ENCODE measurements around the gene FHL2. TPM values are rescaled to one million over a fixed set of nuclear protein-coding genes. Genes with fewer than 3 reads are reported as not detected.

The FHL2 gene
- total and polyA plus RNA-seq, 2 donors (not counting 3 experiments of a cell fraction or from before 2014, with no cell fraction given), result 197 to 491 TPM

DNA sequence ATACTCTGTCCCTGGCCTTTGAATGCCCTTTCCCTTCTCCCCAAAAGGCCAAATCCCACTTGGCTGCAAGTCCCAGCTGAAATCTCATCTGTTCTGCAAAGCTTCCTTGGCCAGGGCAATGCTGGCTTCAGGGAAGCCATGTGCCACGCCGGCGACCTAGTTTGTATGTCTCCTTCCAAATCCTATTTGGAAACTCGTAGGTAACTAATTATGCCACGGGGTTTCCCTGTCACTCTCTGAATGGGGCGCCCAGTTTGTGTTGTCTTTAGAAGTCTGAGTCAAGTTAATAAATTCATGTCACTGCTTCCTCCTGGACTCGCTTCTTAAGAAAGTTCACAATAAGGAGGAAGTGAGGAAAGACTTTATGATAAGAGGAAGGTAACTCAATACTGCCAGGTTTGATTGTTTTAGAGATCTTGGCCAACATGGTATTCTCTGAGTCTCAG lies 19.1 kb downstream of the FHL2 start:
- peak overlapping the region; percentile 84 for H3K27ac ChIP-seq (ENCODE audit: insufficient read depth, low read depth, low read length)
- no peak for TF ChIP-seq EZH2 (IDR thresholded peaks at IDR 0.05; ENCODE audit: borderline replicate concordance, low read depth, low read length, severe bottlenecking)
- no peak for TF ChIP-seq POLR2A (IDR thresholded peaks at IDR 0.05; ENCODE audit: low read depth, low read length)
- TF ChIP-seq, protein P1, sequence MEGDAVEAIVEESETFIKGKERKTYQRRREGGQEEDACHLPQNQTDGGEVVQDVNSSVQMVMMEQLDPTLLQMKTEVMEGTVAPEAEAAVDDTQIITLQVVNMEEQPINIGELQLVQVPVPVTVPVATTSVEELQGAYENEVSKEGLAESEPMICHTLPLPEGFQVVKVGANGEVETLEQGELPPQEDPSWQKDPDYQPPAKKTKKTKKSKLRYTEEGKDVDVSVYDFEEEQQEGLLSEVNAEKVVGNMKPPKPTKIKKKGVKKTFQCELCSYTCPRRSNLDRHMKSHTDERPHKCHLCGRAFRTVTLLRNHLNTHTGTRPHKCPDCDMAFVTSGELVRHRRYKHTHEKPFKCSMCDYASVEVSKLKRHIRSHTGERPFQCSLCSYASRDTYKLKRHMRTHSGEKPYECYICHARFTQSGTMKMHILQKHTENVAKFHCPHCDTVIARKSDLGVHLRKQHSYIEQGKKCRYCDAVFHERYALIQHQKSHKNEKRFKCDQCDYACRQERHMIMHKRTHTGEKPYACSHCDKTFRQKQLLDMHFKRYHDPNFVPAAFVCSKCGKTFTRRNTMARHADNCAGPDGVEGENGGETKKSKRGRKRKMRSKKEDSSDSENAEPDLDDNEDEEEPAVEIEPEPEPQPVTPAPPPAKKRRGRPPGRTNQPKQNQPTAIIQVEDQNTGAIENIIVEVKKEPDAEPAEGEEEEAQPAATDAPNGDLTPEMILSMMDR (IDR thresholded peaks at IDR 0.05; ENCODE audit: extremely low read depth in 1 of 2, insufficient read depth in 1 of 2, low read depth in 1 of 2, low read length in 2 of 2), result no peak
- TF ChIP-seq GATA2 (IDR thresholded peaks at IDR 0.05; ENCODE audit: insufficient read depth, insufficient read length, low read depth, low read length), result peak; percentile 67
- TF ChIP-seq JUN (IDR thresholded peaks at IDR 0.05; ENCODE audit: borderline replicate concordance, insufficient read depth, insufficient read length, low read depth), result peak; percentile 21
- TF ChIP-seq, protein P2, sequence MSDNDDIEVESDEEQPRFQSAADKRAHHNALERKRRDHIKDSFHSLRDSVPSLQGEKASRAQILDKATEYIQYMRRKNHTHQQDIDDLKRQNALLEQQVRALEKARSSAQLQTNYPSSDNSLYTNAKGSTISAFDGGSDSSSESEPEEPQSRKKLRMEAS (IDR thresholded peaks at IDR 0.05; ENCODE audit: insufficient read depth, insufficient read length), result no peak
- TF ChIP-seq POLR2AphosphoS5 (IDR thresholded peaks at IDR 0.05; ENCODE audit: insufficient read depth, low read depth, low read length), result no peak
- peak; percentile 13 for TF ChIP-seq FOS (IDR thresholded peaks at IDR 0.05; ENCODE audit: borderline replicate concordance, insufficient read depth, low read length)
- no peak for TF ChIP-seq MYC (IDR thresholded peaks at IDR 0.05; ENCODE audit: low read depth, low read length)
- no peaks in the 10 kb centered on the region for H3K9me3 ChIP-seq (replicated peaks; ENCODE audit: control insufficient read depth, insufficient read depth, low read length)
- peak; percentile 40 for FAIRE-seq
- dilution Hi-C loops (cut with MboI; ENCODE audit: extremely low pct_ligation_motif_present, low sequenced_read_pairs) (no loop called here), intact Hi-C loops (cut with micrococcal nuclease) (loop anchor here (1.0 kb wide), 1 partner anchor 10 kb away; no protein-coding TSS in a partner anchor)
- CTCF ChIA-PET, result interaction anchor here (1.0 to 1.7 kb wide), 4 partner anchors 10 to 141 kb away, joined by 3 to 7 read pairs (median 4); partner anchors contain the start of gene FHL2
- peaks cover 93% of the 10 kb centered on the region for H3K79me2 ChIP-seq (ENCODE audit: control insufficient read depth, insufficient read depth, low read length)
- peak; percentile 72 for DNase-seq (ENCODE audit: low read depth, low spot score)
- no peaks in the 10 kb centered on the region for H3K9me1 ChIP-seq (replicated peaks; ENCODE audit: control insufficient read depth, extremely low read depth, insufficient read depth, low read length)
- no peak overlapping the region for H3K4me3 ChIP-seq (replicated peaks in 1 of 3; ENCODE audit: insufficient read depth in 1 of 3, low read depth in 1 of 3, low read length in 3 of 3)
- H2AFZ ChIP-seq (ENCODE audit: low read depth, low read length), result no peak overlapping the region
- BruUV-seq (replicated peaks), result no TSS peak
- H3K27me3 ChIP-seq (ENCODE audit: control insufficient read depth in 2 of 2, insufficient read depth in 2 of 2, low read length in 2 of 2), result no peaks in the 10 kb centered on the region
- POLR2A ChIA-PET, result interaction anchor here (1.1 to 2.1 kb wide), 2 partner anchors 10 kb away, joined by 3 to 9 read pairs; no protein-coding TSS in a partner anchor
- peak overlapping the region; percentile 20 for H3K4me2 ChIP-seq (ENCODE audit: insufficient read depth, low read length)
- no peaks in the 10 kb centered on the region for H4K20me1 ChIP-seq (replicated peaks; ENCODE audit: control insufficient read depth, extremely low read depth, insufficient read depth, low read length)
- peaks cover 75% of the 10 kb centered on the region for H3K4me1 ChIP-seq (ENCODE audit: control insufficient read depth, extremely low read depth, insufficient read depth, low read length)
- peak overlapping the region; percentile 64 for H3K9ac ChIP-seq (replicated peaks; ENCODE audit: extremely low read depth, insufficient read depth, low read length)
- H3K36me3 ChIP-seq (ENCODE audit: control insufficient read depth in 2 of 2, extremely low read depth in 1 of 2, insufficient read depth in 2 of 2, low read length in 2 of 2), result peaks cover 37 to 47% of the 10 kb centered on the region in 2 experiments

Data from endothelial cell of umbilical vein (primary cell).